Astrocyte (in vitro differentiated cells and primary cell): ENCODE results near the gene PCDHGB3.

Experiments used
- CTCF ChIP-seq: IDR thresholded peaks from 2 replicates; pipeline ENCODE4 v1.5.1; 2011; ENCODE audit warnings: low read depth, mild to moderate bottlenecking, inconsistent platforms, low read length, moderate library complexity; ENCODE audit not compliant: insufficient read depth
- EZH2 ChIP-seq: IDR thresholded peaks from 2 replicates; pipeline ENCODE4 v1.6.1; 2012; ENCODE audit warnings: mild to moderate bottlenecking, low read length, inconsistent platforms; ENCODE audit not compliant: insufficient read depth

DNA sequence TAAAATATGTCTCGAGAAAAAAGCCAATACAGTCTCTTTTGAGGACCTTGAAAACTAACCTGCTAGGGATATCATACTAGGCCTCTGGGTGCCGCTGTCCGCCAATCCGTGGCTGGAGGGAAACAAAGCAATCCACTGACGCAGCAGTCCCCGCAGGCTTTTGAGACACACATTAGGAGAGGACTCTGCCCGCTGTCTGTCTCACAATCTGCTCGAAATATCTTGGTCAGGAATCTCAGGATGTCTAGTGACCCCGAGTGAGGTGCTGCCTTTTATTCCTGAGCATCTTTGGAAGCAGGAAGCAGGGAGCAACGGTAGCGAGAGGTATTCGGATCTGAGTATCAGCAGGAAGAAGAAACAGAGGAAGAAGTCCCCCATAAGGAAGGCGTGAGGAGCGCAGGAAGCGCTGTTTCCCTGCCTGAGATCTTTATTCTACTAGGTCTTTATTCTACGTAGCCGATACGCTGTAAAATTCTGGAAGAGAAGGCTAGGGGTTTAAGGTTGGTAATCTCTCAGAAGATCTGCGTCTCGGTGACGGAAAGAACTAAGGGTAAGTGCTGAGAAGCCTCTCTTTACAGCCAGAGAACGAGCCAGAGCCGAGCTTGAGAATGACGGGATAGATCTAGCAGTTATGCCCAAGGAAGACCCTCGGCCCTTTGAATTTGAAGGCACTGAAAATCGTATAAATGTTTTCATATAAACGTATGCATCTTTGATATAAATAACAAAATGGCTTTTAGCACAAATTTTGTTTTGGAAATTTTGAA, 43.8 kb upstream of the PCDHGB3 start:
- TF ChIP-seq CTCF = peak; percentile 50
- TF ChIP-seq EZH2 = no peak
